H1 (cell line): ENCODE measurements around the gene TSHR. TPM values are rescaled to one million over a fixed set of nuclear protein-coding genes. Genes with fewer than 3 reads are reported as not detected.

Experiments used
- EP300 ChIP-seq, 2 experiments: IDR thresholded peaks; 1 replicate in 1 of 2; 2 replicates in 1 of 2; pipeline ENCODE4 v1.6.1; 2011 to 2012; ENCODE audit warnings: low read depth in 2 of 2, low read length in 2 of 2, mild to moderate bottlenecking in 2 of 2, borderline replicate concordance in 1 of 2, inconsistent platforms in 1 of 2, moderate library complexity in 1 of 2
- RAD21 ChIP-seq, 2 experiments: IDR thresholded peaks in 1 of 2; conservative IDR thresholded peaks in 1 of 2; 2 replicates each; pipeline ENCODE4 v1.6.1; 2011; ENCODE audit warnings: low read depth in 2 of 2, low read length in 2 of 2, improper control_type of control experiment in 1 of 2, inconsistent platforms in 1 of 2, mild to moderate bottlenecking in 1 of 2, moderate library complexity in 1 of 2
- SIN3A ChIP-seq, 2 experiments: IDR thresholded peaks in 1 of 2; conservative IDR thresholded peaks in 1 of 2; 2 replicates each; pipeline ENCODE4 v1.6.1; 2011 to 2012; ENCODE audit warnings: low read length in 2 of 2, improper control_type of control experiment in 1 of 2, low read depth in 1 of 2, mild to moderate bottlenecking in 1 of 2
- SUZ12 ChIP-seq: fragments of 200-600 bp; sonication (generic); IDR thresholded peaks from 2 replicates; pipeline ENCODE4 v1.6.1; 2012; ENCODE audit warnings: mild to moderate bottlenecking, inconsistent platforms, low read length, moderate library complexity, mixed read lengths
- ZNF274 ChIP-seq: IDR thresholded peaks from 2 replicates; pipeline ENCODE4 v1.7.0; 2012; ENCODE audit warnings: low read length, borderline replicate concordance; ENCODE audit errors: extremely low read depth
- polyA plus RNA-seq, 7 experiments: library from polyadenylated mRNA; depleted of rRNA in 3 of 7; stranded (reverse) in 5 of 7; unstranded in 2 of 7; fragments of >200 nt in 5 of 7; fragments of 200-250 nt in 2 of 7; gene quantifications; 1 replicate in 5 of 7; 2 replicates in 1 of 7; 4 replicates in 1 of 7; pipeline versions ENCODE4 v1.2.1 to v1.2.3, GENCODE V29; 2011 to 2013; ENCODE audit warnings: missing spikeins in 2 of 7, mixed read lengths in 2 of 7
- total RNA-seq: library from RNA; stranded (reverse); fragmentation: NEBNext Ultra II Directional; extraction: Animal tissue kit (Norgen Biotek cat#: 25700); gene quantifications from 2 replicates; pipeline ENCODE4 v1.2.1, GENCODE V29; 2021
- TF ChIP-seq, protein P1 (sequence below): fragments of 300-600 bp; sonication (generic); IDR thresholded peaks from 2 replicates; pipeline ENCODE4 v1.7.1; 2012; ENCODE audit warnings: low read length, moderate library complexity, mild to moderate bottlenecking, inconsistent platforms; ENCODE audit not compliant: insufficient replicate concordance
- TF ChIP-seq, protein P2 (sequence below), 3 experiments: IDR thresholded peaks; 1 replicate in 2 of 3; 2 replicates in 1 of 3; pipeline versions ENCODE4 v1.5.1 to v1.6.1; 2011; ENCODE audit warnings: low read length in 3 of 3, mild to moderate bottlenecking in 3 of 3, inconsistent platforms in 2 of 3, low read depth in 1 of 3, moderate library complexity in 1 of 3; ENCODE audit not compliant: insufficient read depth in 1 of 3; ENCODE audit errors: control extremely low read depth in 1 of 3

TSHR gene
- total and polyA plus RNA-seq, 2 of the 8 experiments (the other 6 are each of a cell fraction or from before 2014, with no cell fraction given), result 0.27 TPM; not detected in 1

DNA sequence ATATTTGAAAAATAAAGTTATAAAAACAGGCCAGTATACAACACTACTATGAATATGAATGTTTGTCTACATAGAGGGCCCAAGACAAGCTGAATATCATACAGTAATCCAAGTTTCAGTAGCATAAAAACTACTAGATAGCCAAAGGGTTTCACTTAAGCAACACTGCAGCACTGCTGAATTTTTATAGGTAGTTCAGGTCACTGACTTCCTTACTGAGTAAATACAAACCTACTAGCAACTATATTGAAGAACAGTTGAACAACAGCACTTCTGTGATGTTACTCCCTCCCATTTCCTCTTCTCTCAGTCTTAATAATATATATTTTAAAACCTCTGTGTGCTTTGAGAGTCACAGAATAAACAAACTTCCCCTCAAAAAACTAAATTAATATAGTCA lies 222.6 kb downstream of the TSHR start (continued):
- TF ChIP-seq, protein P1, sequence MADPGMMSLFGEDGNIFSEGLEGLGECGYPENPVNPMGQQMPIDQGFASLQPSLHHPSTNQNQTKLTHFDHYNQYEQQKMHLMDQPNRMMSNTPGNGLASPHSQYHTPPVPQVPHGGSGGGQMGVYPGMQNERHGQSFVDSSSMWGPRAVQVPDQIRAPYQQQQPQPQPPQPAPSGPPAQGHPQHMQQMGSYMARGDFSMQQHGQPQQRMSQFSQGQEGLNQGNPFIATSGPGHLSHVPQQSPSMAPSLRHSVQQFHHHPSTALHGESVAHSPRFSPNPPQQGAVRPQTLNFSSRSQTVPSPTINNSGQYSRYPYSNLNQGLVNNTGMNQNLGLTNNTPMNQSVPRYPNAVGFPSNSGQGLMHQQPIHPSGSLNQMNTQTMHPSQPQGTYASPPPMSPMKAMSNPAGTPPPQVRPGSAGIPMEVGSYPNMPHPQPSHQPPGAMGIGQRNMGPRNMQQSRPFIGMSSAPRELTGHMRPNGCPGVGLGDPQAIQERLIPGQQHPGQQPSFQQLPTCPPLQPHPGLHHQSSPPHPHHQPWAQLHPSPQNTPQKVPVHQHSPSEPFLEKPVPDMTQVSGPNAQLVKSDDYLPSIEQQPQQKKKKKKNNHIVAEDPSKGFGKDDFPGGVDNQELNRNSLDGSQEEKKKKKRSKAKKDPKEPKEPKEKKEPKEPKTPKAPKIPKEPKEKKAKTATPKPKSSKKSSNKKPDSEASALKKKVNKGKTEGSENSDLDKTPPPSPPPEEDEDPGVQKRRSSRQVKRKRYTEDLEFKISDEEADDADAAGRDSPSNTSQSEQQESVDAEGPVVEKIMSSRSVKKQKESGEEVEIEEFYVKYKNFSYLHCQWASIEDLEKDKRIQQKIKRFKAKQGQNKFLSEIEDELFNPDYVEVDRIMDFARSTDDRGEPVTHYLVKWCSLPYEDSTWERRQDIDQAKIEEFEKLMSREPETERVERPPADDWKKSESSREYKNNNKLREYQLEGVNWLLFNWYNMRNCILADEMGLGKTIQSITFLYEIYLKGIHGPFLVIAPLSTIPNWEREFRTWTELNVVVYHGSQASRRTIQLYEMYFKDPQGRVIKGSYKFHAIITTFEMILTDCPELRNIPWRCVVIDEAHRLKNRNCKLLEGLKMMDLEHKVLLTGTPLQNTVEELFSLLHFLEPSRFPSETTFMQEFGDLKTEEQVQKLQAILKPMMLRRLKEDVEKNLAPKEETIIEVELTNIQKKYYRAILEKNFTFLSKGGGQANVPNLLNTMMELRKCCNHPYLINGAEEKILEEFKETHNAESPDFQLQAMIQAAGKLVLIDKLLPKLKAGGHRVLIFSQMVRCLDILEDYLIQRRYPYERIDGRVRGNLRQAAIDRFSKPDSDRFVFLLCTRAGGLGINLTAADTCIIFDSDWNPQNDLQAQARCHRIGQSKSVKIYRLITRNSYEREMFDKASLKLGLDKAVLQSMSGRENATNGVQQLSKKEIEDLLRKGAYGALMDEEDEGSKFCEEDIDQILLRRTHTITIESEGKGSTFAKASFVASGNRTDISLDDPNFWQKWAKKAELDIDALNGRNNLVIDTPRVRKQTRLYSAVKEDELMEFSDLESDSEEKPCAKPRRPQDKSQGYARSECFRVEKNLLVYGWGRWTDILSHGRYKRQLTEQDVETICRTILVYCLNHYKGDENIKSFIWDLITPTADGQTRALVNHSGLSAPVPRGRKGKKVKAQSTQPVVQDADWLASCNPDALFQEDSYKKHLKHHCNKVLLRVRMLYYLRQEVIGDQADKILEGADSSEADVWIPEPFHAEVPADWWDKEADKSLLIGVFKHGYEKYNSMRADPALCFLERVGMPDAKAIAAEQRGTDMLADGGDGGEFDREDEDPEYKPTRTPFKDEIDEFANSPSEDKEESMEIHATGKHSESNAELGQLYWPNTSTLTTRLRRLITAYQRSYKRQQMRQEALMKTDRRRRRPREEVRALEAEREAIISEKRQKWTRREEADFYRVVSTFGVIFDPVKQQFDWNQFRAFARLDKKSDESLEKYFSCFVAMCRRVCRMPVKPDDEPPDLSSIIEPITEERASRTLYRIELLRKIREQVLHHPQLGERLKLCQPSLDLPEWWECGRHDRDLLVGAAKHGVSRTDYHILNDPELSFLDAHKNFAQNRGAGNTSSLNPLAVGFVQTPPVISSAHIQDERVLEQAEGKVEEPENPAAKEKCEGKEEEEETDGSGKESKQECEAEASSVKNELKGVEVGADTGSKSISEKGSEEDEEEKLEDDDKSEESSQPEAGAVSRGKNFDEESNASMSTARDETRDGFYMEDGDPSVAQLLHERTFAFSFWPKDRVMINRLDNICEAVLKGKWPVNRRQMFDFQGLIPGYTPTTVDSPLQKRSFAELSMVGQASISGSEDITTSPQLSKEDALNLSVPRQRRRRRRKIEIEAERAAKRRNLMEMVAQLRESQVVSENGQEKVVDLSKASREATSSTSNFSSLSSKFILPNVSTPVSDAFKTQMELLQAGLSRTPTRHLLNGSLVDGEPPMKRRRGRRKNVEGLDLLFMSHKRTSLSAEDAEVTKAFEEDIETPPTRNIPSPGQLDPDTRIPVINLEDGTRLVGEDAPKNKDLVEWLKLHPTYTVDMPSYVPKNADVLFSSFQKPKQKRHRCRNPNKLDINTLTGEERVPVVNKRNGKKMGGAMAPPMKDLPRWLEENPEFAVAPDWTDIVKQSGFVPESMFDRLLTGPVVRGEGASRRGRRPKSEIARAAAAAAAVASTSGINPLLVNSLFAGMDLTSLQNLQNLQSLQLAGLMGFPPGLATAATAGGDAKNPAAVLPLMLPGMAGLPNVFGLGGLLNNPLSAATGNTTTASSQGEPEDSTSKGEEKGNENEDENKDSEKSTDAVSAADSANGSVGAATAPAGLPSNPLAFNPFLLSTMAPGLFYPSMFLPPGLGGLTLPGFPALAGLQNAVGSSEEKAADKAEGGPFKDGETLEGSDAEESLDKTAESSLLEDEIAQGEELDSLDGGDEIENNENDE, result no peak
- no peak for TF ChIP-seq SIN3A (conservative IDR thresholded peaks at IDR 0.05 in 1 of 2, IDR thresholded peaks at IDR 0.05 in 1 of 2; ENCODE audit: low read depth in 1 of 2, low read length in 2 of 2)
- TF ChIP-seq, protein P2, sequence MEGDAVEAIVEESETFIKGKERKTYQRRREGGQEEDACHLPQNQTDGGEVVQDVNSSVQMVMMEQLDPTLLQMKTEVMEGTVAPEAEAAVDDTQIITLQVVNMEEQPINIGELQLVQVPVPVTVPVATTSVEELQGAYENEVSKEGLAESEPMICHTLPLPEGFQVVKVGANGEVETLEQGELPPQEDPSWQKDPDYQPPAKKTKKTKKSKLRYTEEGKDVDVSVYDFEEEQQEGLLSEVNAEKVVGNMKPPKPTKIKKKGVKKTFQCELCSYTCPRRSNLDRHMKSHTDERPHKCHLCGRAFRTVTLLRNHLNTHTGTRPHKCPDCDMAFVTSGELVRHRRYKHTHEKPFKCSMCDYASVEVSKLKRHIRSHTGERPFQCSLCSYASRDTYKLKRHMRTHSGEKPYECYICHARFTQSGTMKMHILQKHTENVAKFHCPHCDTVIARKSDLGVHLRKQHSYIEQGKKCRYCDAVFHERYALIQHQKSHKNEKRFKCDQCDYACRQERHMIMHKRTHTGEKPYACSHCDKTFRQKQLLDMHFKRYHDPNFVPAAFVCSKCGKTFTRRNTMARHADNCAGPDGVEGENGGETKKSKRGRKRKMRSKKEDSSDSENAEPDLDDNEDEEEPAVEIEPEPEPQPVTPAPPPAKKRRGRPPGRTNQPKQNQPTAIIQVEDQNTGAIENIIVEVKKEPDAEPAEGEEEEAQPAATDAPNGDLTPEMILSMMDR (IDR thresholded peaks at IDR 0.05; ENCODE audit: control extremely low read depth in 1 of 3, insufficient read depth in 1 of 3, low read depth in 1 of 3, low read length in 3 of 3), result no peak
- TF ChIP-seq SUZ12, result no peak
- TF ChIP-seq RAD21 (IDR thresholded peaks at IDR 0.05 in 1 of 2, conservative IDR thresholded peaks at IDR 0.05 in 1 of 2; ENCODE audit: low read depth in 2 of 2, low read length in 2 of 2), result no peak
- TF ChIP-seq ZNF274, result no peak
- no peak for TF ChIP-seq EP300 (IDR thresholded peaks at IDR 0.05; ENCODE audit: borderline replicate concordance in 1 of 2, low read depth in 2 of 2, low read length in 2 of 2)
